Measurements from ENCODE around the gene DCPS.

- no peak for TF ChIP-seq CTCF (conservative IDR thresholded peaks at IDR 0.05; ENCODE audit: low read depth, low read length)
- TF ChIP-seq EZH2 (IDR thresholded peaks at IDR 0.05; ENCODE audit: borderline replicate concordance, low read depth, low read length, poor library complexity, severe bottlenecking) = no peak
Measured at GRCh38 chr11:126371595-126371994, 67.7 kb downstream of the DCPS start.
